ENCODE data around the gene MOCS2. TPM values are rescaled to one million over a fixed set of nuclear protein-coding genes. Genes with fewer than 3 reads are reported as not detected.

MOCS2 gene
- total and polyA plus RNA-seq, 2 of the 8 experiments (the other 6 are each of a cell fraction or from before 2014, with no cell fraction given), result 6.7 to 16.1 TPM

GRCh38 chr5:53053364-53053763 is 56.2 kb downstream of the MOCS2 start (continued):
- TF ChIP-seq ATF3 (IDR thresholded peaks at IDR 0.05; ENCODE audit: insufficient read depth, low read depth, low read length), result no peak
